ENCODE data around the gene CD3E. TPM values are rescaled to one million over a fixed set of nuclear protein-coding genes. Genes with fewer than 3 reads are reported as not detected.

The CD3E gene
- total and polyA plus RNA-seq, 2 donors (not counting 1 experiment from before 2014, with no cell fraction given) = 1.0 to 1.7 TPM

- Mint-ChIP-seq H3K27ac (no peak overlapping the region), H3K9me3 (ENCODE audit: insufficient read depth) (peaks cover 3% of the 10 kb centered on the region), H3K27me3 (no peaks in the 10 kb centered on the region), H3K4me1 (peaks cover 19% of the 10 kb centered on the region), H3K4me3 (no peak overlapping the region)
- Histone ChIP-seq H4K20me1 (ENCODE audit: control insufficient read depth, insufficient read depth, low read length, poor library complexity, severe bottlenecking) (no peaks in the 10 kb centered on the region), H3K4me1 (ENCODE audit: control insufficient read depth in 2 of 2, insufficient read depth in 2 of 2, low read length in 2 of 2) (peaks cover 11 to 23% of the 10 kb centered on the region in 2 donors), H2AFZ (ENCODE audit: insufficient read depth, low read depth, low read length, poor library complexity, severe bottlenecking) (no peak overlapping the region), H3K27ac (ENCODE audit: low read length in 2 of 2) (no peak overlapping the region), H3K4me3 (ENCODE audit: control extremely low read depth in 1 of 5, extremely low read depth in 1 of 5, insufficient read depth in 1 of 5, low read depth in 2 of 5, low read length in 4 of 5) (no peak overlapping the region), H3K9ac (ENCODE audit: low read length) (no peak overlapping the region), H3K4me2 (replicated peaks; ENCODE audit: low read depth, low read length, poor library complexity, severe bottlenecking) (no peak overlapping the region), H3K27me3 (replicated peaks in 1 of 4; ENCODE audit: control extremely low read depth in 1 of 4, control insufficient read depth in 3 of 4, insufficient read depth in 4 of 4, low read length in 3 of 4) (no peaks in the 10 kb centered on the region), H3K79me2 (ENCODE audit: control insufficient read depth, insufficient read depth, low read length) (no peaks in the 10 kb centered on the region), H3K9me3 (ENCODE audit: control extremely low read depth in 1 of 3, control insufficient read depth in 2 of 3, insufficient read depth in 1 of 3, low read length in 2 of 3) (no peaks in the 10 kb centered on the region), H3K36me3 (replicated peaks in 1 of 2; ENCODE audit: control extremely low read depth in 1 of 2, control insufficient read depth in 1 of 2, extremely low read depth in 1 of 2, insufficient read depth in 2 of 2, low read length in 1 of 2) (no peaks in the 10 kb centered on the region)
- no peak for ATAC-seq (ENCODE audit: low read depth)
- intact Hi-C loops (cut with micrococcal nuclease) = no loop called here
- POLR2A ChIA-PET = no interaction called here
- CTCF ChIA-PET = no interaction called here
- no peak for DNase-seq
- TF ChIP-seq CTCF (IDR thresholded peaks at IDR 0.05) (no peak), EZH2 (IDR thresholded peaks at IDR 0.05; ENCODE audit: borderline replicate concordance, insufficient read depth, low read depth, low read length, poor library complexity, severe bottlenecking) (no peak)
- 100% methylated on average over 2 of the region's 3 CpGs for WGBS (ENCODE audit: insufficient coverage)
Observed at GRCh38 chr11:118310271-118310670, 5.7 kb downstream of the CD3E start.

GRCh38 chr11:118310781-118311485 is 6.4 kb downstream of the CD3E start:
- H3K4me2 ChIP-seq (replicated peaks; ENCODE audit: low read depth, low read length, poor library complexity, severe bottlenecking) = no peak overlapping the region
- intact Hi-C loops (cut with micrococcal nuclease) = no loop called here
- no peaks in the 10 kb centered on the region for H3K79me2 ChIP-seq (ENCODE audit: control insufficient read depth, insufficient read depth, low read length)
- H3K27ac Mint-ChIP-seq = no peak overlapping the region
- no peak overlapping the region for H3K27ac ChIP-seq (ENCODE audit: low read length in 2 of 2)
- DNase-seq (no peak), ATAC-seq (ENCODE audit: low read depth) (no peak)
- no CpG with 5 or more reads among the region's 3 CpGs for WGBS (ENCODE audit: insufficient coverage)
- H3K9me3 Mint-ChIP-seq (ENCODE audit: insufficient read depth) = peaks cover 3% of the 10 kb centered on the region
- no peak overlapping the region for H3K4me3 ChIP-seq (ENCODE audit: control extremely low read depth in 1 of 5, extremely low read depth in 1 of 5, insufficient read depth in 1 of 5, low read depth in 2 of 5, low read length in 4 of 5)
- CTCF ChIA-PET = no interaction called here
- POLR2A ChIA-PET = no interaction called here
- H4K20me1 ChIP-seq (ENCODE audit: control insufficient read depth, insufficient read depth, low read length, poor library complexity, severe bottlenecking) = no peaks in the 10 kb centered on the region
- no peak overlapping the region for H3K4me3 Mint-ChIP-seq
- H3K27me3 Mint-ChIP-seq = no peaks in the 10 kb centered on the region
- no peaks in the 10 kb centered on the region for H3K27me3 ChIP-seq (replicated peaks in 1 of 4; ENCODE audit: control extremely low read depth in 1 of 4, control insufficient read depth in 3 of 4, insufficient read depth in 4 of 4, low read length in 3 of 4)
- TF ChIP-seq CTCF (IDR thresholded peaks at IDR 0.05) (no peak), EZH2 (IDR thresholded peaks at IDR 0.05; ENCODE audit: borderline replicate concordance, insufficient read depth, low read depth, low read length, poor library complexity, severe bottlenecking) (no peak)
- no peak overlapping the region for H2AFZ ChIP-seq (ENCODE audit: insufficient read depth, low read depth, low read length, poor library complexity, severe bottlenecking)
- H3K4me1 Mint-ChIP-seq = peaks cover 26% of the 10 kb centered on the region
- no peak overlapping the region for H3K9ac ChIP-seq (ENCODE audit: low read length)
- no peaks in the 10 kb centered on the region for H3K36me3 ChIP-seq (replicated peaks in 1 of 2; ENCODE audit: control extremely low read depth in 1 of 2, control insufficient read depth in 1 of 2, extremely low read depth in 1 of 2, insufficient read depth in 2 of 2, low read length in 1 of 2)
- peaks cover 17 to 30% of the 10 kb centered on the region in 2 donors for H3K4me1 ChIP-seq (ENCODE audit: control insufficient read depth in 2 of 2, insufficient read depth in 2 of 2, low read length in 2 of 2)
- H3K9me3 ChIP-seq (ENCODE audit: control extremely low read depth in 1 of 3, control insufficient read depth in 2 of 3, insufficient read depth in 1 of 3, low read length in 2 of 3) = no peaks in the 10 kb centered on the region
